Neutrophil (primary cell): ENCODE data around the gene FAM149A.

Experiments used
- H3K27ac ChIP-seq: fragments of 200-600 bp; sonication (generic); 2 replicates; pipeline ENCODE4 v1.5.1; 2016; ENCODE audit warnings: mild to moderate bottlenecking, moderate library complexity
- H3K27me3 ChIP-seq: fragments of 200-600 bp; sonication (generic); 2 replicates; pipeline ENCODE4 v1.6.0; 2016; ENCODE audit warnings: mild to moderate bottlenecking
- H3K36me3 ChIP-seq: fragments of 200-600 bp; sonication (generic); 2 replicates; pipeline ENCODE4 v1.5.1; 2017
- H3K4me1 ChIP-seq, 2 experiments: fragments of 200-600 bp in 1 of 2; sonication (generic) in 1 of 2; 1 replicate in 1 of 2; 2 replicates in 1 of 2; pipeline versions ENCODE4 v1.5.1 to v1.6.1; 2013 to 2016; ENCODE audit warnings: low read depth in 1 of 2, low read length in 1 of 2, mild to moderate bottlenecking in 1 of 2, moderate library complexity in 1 of 2; ENCODE audit not compliant: control insufficient read depth in 1 of 2, insufficient read depth in 1 of 2
- H3K4me3 ChIP-seq, 2 experiments: fragments of 200-600 bp in 1 of 2; sonication (generic) in 1 of 2; 1 replicate in 1 of 2; 2 replicates in 1 of 2; pipeline ENCODE4 v1.5.1; 2013 to 2016; ENCODE audit warnings: low read depth in 1 of 2, low read length in 1 of 2, mild to moderate bottlenecking in 1 of 2, moderate library complexity in 1 of 2
- H3K9me3 ChIP-seq: fragments of 200-600 bp; sonication (generic); 2 replicates; pipeline ENCODE4 v1.5.1; 2016
- CTCF ChIP-seq: fragments of 200-600 bp; sonication (generic); IDR thresholded peaks from 2 replicates; pipeline ENCODE4 v1.5.1; 2016; ENCODE audit warnings: antibody characterized with exemption

FAM149A gene

GRCh38 chr4:186216465-186217024, 112.0 kb downstream of the FAM149A start:
- Histone ChIP-seq H3K4me3 (no peak overlapping the region), H3K4me1 (no peaks in the 10 kb centered on the region), H3K27ac (no peak overlapping the region), H3K27me3 (no peaks in the 10 kb centered on the region), H3K36me3 (no peaks in the 10 kb centered on the region), H3K9me3 (no peaks in the 10 kb centered on the region)
- no peak for TF ChIP-seq CTCF

- Histone ChIP-seq H3K4me1 (no peaks in the 10 kb centered on the region), H3K4me3 (no peak overlapping the region), H3K9me3 (no peaks in the 10 kb centered on the region), H3K27me3 (no peaks in the 10 kb centered on the region), H3K27ac (no peak overlapping the region), H3K36me3 (no peaks in the 10 kb centered on the region)
- no peak for TF ChIP-seq CTCF
Observed at GRCh38 chr4:186217733-186218293, 113.3 kb downstream of the FAM149A start.

- TF ChIP-seq CTCF = no peak
- no peaks in the 10 kb centered on the region for H3K4me1 ChIP-seq
- H3K9me3 ChIP-seq = no peaks in the 10 kb centered on the region
Observed at GRCh38 chr4:186221624-186222023, 117.1 kb downstream of the FAM149A start.

More at GRCh38 chr4:186221624-186222023, 117.1 kb downstream of the FAM149A start:
- no peak overlapping the region for H3K27ac ChIP-seq
- no peaks in the 10 kb centered on the region for H3K36me3 ChIP-seq
- H3K4me3 ChIP-seq = no peak overlapping the region
- no peaks in the 10 kb centered on the region for H3K27me3 ChIP-seq
